HG02973 (cell line): ENCODE data around the gene RAD51B.
"Not testable (repeated sequence)": the region's sequence is repeated elsewhere in the genome, so short reads cannot be mapped to it uniquely, and the experiment has no call there.

Experiments
- ATAC-seq: cut with Tn5 transposase; IDR thresholded peaks from one replicate; pipeline ENCODE4 v1.9.1; 2021; ENCODE audit warnings: moderate library complexity; ENCODE audit not compliant: unreplicated experiment

Gene RAD51B

GRCh38 chr14:68106456-68106855 is 286.9 kb downstream of the RAD51B start:
- ATAC-seq = no peak

DNA sequence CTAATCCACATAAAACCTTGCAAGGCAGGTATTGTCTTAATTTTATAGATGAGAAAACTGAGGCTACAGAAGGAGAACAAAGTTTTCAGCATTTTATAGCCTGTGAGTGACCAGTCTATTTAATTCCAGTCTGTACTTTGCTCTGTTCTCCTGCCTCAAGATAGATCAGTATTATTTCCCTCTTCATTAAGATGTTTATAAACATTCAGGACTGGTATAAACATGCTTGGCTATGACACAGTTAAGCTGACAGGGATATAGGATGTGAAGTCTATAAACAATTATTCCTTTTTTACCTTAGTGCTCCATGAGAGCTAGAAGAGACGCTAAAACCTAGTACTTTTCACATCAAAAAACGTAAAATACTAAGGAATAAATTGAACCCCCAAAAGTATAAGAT is 287.3 kb downstream of the RAD51B start:
- ATAC-seq = no peak

GRCh38 chr14:68109132-68109900 is 289.7 kb downstream of the RAD51B start:
- no peak for ATAC-seq

- no peak for ATAC-seq
These were observed 291.7 kb downstream of the RAD51B start for GRCh38 chr14:68111097-68111852.

- ATAC-seq = no peak
These were observed 292.3 kb downstream of the RAD51B start for GRCh38 chr14:68111853-68112270.

- no peak for ATAC-seq
These were observed 292.9 kb downstream of the RAD51B start for GRCh38 chr14:68112442-68112841.

- no peak for ATAC-seq
These were observed 293.9 kb downstream of the RAD51B start for GRCh38 chr14:68113343-68113930.

DNA sequence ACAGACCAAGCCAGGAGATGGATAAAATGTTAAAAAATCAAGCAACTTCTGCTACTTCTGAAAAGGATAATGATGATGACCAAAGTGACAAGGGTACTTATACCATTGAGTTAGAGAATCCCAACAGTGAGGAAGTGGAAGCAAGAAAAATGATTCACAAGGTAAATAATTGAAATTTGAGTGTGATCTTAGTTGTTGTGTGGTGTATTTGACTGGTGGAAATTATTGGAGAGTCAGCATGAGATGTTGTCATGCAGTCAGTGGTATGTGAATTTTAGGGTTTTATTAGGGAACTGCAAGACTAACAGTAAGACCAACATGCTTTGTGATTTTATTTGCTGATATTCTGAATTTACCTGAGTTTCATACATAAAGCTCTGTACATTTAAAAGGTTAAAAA is 296.4 kb downstream of the RAD51B start:
- ATAC-seq = not testable (repeated sequence)

DNA sequence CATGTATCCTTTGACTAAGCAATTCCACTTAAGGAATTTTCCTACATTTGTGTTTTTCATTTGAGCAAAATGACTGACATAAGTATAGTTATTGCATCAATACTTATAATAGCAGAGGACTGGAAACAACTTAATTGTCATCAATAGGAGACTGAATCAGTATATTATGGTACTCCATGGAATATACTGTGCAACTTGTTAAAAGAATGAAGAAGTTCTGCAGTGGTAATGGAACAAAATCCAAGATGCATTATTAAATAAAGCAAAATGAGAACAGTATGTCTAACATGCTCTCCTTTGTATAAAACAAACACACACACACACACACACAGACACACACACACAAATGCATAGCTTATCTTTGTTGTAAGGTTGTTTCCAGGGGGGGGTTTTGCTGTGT is 303.1 kb downstream of the RAD51B start:
- ATAC-seq = no peak

DNA sequence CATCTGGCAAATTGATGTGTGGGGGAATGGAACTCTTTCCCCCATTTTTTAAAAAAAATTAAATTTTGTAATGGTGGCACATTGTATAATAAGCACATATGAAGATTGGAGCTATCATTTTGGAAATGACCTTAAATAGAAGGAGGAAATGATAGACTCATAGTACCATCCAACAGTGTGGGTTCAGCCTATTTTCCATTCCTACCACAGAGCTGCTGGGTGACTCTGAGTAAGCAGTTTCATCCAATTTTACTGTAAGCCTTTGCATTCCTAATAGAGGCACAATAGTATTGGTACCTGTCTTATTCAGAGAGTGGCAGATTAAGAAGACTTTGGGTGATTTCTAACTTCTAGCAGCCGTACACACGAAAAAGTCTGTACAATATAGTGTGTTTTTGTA is 304.5 kb downstream of the RAD51B start:
- ATAC-seq = no peak

DNA sequence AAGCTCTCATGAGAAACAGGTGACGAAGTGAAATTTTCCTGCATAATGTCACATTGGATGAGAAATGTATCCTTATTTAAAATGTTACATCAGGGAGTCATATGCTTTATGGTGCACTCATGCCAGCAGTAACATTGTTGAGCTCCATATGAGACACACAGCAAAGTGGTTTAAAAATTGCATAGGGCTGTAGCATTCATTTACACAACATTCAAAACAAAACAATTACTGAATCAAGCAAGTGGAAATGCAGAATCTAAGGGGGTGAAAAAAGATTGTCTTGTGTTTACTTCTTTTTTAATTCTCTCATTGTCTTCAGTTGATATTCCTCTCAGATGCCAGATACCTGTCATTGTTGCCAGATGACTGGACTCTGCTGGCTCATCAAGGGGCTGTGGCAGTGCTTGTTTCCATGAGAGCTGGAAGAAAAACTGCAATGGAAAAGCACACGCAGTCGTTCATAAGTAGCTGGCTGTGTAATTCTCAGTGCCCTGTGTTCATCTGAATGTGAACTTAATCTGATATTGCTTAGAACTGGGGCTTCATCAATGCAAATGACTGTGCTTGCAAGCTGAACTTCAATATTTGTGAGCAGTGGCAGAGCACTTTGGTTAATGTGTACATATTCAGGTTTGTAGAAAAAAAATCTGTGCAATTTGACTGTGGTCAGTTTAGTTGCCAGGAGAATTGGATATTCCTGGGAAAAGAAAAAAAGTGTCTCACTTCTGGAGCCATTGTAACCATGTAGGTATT is 305.6 kb downstream of the RAD51B start:
- ATAC-seq = no peak

DNA sequence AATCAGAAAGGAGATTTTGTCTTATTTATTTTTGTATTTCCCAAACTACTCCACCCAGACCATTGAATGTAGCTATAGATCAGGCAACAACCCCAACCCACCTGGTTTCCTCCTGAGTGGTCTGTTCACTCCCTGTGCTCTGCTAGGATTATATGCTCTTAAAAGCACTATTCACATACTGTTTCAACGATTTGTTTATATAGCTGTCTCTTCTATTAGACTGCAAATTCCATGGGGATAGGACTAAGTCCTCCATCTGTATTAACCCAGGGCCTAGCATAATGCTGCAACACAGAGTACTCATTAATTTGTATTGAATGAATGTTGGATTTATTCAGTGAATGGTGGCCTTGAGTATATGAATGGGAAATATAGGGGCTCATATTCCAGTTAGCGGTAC is 307.6 kb downstream of the RAD51B start:
- ATAC-seq = no peak

- no peak for ATAC-seq
These were observed 312.3 kb downstream of the RAD51B start for GRCh38 chr14:68131907-68132306.

DNA sequence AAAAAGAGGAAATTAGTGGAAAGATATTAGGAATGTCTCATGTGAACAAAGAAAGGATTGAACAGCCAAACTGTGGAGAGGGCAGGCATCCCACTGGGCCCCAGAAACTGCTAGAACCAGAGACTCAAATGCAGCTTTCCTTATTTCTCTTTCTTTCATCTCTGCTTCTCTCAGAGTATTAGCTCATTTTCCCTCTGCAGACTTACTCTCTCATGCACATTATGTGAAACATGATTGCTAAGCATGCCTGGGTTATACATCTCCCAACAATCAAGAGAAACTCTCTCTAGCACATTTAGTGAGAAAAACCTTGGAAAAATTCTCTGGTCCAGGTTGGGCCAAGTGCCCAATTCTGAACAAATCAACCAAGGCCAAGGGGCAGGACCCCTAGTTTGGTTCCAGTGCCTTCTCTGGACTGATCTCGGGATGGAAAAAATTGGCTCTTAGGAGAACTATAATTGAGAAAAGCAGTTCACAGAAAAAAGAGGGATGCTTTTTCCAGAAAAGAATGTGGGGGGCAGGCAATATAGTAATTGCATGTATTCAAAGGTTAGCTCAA is 313.1 kb downstream of the RAD51B start:
- ATAC-seq = no peak

GRCh38 chr14:68133856-68134255 is 314.3 kb downstream of the RAD51B start:
- no peak for ATAC-seq

DNA sequence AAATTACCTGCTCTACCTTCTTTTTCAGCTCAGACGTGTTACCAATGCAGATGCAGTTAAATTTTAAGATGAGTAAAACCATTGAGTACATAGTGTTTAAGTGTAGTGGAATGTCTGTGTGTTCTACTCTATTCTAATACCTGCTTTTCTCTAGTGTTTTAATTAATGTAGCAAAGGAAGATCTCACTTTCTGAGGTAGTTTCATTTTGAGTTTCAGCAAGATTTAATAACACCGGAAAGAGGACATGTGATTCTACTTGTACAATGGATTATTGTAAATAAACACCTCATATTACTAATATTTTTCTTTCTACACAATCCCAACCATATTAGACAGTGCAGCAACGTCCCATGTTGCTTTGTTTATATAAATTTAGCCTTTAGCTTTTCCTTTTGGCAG is 315.4 kb downstream of the RAD51B start:
- no peak for ATAC-seq

- ATAC-seq = no peak
These were observed 316.0 kb downstream of the RAD51B start for GRCh38 chr14:68135566-68135965.

GRCh38 chr14:68137704-68138619 is 318.4 kb downstream of the RAD51B start:
- ATAC-seq = no peak

DNA sequence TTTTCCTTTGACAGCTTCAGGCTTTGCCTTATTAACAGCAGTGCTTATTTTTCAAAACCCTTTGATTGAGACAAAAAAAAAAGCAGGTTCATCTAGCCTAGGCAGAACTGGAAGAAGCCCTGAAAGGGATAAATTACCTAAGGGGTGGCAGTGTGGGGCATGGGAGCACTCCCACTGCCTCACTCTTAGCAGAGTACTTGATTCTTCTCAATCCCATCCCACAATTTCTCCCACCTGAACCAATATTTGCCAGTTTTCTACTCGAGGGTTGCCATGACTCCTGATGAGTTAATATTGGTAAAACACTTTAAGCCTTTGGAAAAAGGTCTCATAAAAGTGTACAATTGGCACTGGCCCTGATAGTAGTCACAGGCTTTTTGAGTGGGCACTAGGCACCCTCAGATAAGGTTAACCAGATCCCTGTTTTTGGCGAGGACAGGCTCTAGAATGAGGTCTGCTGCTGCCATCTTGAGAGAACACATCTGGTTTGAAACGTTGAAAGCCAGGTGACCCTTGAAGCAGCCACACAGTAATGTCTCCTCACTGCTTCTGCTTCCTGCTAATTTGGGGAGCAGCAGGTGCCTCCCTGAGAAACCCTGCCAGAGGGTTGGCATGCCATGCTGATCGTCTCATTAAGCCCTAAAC is 320.0 kb downstream of the RAD51B start:
- no peak for ATAC-seq
